KOPT-K1 (cell line): Measurements from ENCODE around the gene C16orf89.

Source experiments
- H3K27ac ChIP-seq: fragments of 200-600 bp; sonication (generic); 2 replicates; pipeline ENCODE4 v1.5.1; 2016; ENCODE audit warnings: antibody characterized with exemption, mild to moderate bottlenecking, low read depth, low read length; ENCODE audit not compliant: poor library complexity, severe bottlenecking
- H3K36me3 ChIP-seq: fragments of 200-600 bp; sonication (generic); 2 replicates; pipeline ENCODE4 v1.5.1; 2017; ENCODE audit warnings: antibody characterized with exemption, mild to moderate bottlenecking, low read length, moderate library complexity; ENCODE audit not compliant: insufficient read depth
- H3K9me3 ChIP-seq: fragments of 200-600 bp; sonication (generic); 2 replicates; pipeline ENCODE4 v1.5.1; 2017; ENCODE audit warnings: antibody characterized with exemption, low read length, mild to moderate bottlenecking; ENCODE audit not compliant: insufficient read depth, poor library complexity, severe bottlenecking

Gene C16orf89

GRCh38 chr16:5001571-5001970 lies 64.2 kb downstream of the C16orf89 start:
- Histone ChIP-seq H3K27ac (no peak overlapping the region), H3K9me3 (no peaks in the 10 kb centered on the region)

GRCh38 chr16:5000573-5001001 lies 65.2 kb downstream of the C16orf89 start:
- no peaks in the 10 kb centered on the region for H3K9me3 ChIP-seq
- H3K36me3 ChIP-seq, result no peaks in the 10 kb centered on the region
- H3K27ac ChIP-seq, result no peak overlapping the region

More at GRCh38 chr16:5001571-5001970, 64.2 kb downstream of the C16orf89 start:
- no peaks in the 10 kb centered on the region for H3K36me3 ChIP-seq

- no peaks in the 10 kb centered on the region for H3K36me3 ChIP-seq
- H3K27ac ChIP-seq, result no peak overlapping the region
- H3K9me3 ChIP-seq, result no peaks in the 10 kb centered on the region
Observed at GRCh38 chr16:4994719-4995434, 70.9 kb downstream of the C16orf89 start.
